ENCODE data around the gene TEX13B. TPM values are rescaled to one million over a fixed set of nuclear protein-coding genes. Genes with fewer than 3 reads are reported as not detected.

Gene TEX13B
- polyA plus RNA-seq (2011; rRNA removed) (not detected in 2 replicates), polyA plus RNA-seq (2017; fragmentation: RNase III; extraction: RNeasy Plus Mini Kit Qiagen cat#74134 plus additional on column Dnase treatment) (not detected in 3 replicates), polyA minus RNA-seq (2011; rRNA and poly(A)+ RNA removed) (not detected in 2 replicates)
- polyA plus RNA-seq (2012; cell fraction: cytosol; rRNA removed): not detected in 2 replicates
- 0.07 TPM in 1 of 2 replicates, not detected in the other for polyA plus RNA-seq (2012; cell fraction: nucleus; rRNA removed)

GRCh38 chrX:107982356-107982755 is at the start of gene TEX13B:
Gene TEX13B (minus strand): TSS chrX:107982370. CDS start chrX:107982127, 243 bp downstream.
- no peaks in the 10 kb centered on the region for H3K9me3 ChIP-seq
- no peaks in the 10 kb centered on the region for H3K4me1 ChIP-seq
- TF ChIP-seq CBX2 (IDR thresholded peaks at IDR 0.05; ENCODE audit: borderline replicate concordance, low read depth) (no peak), SREBF2 (IDR thresholded peaks at IDR 0.05) (no peak), NPAS2 (CRISPR knock-in tag; IDR thresholded peaks at IDR 0.05; ENCODE audit: borderline replicate concordance) (no peak), PBX3 (IDR thresholded peaks at IDR 0.05) (no peak), SMC3 (IDR thresholded peaks at IDR 0.05) (no peak), JUN (IDR thresholded peaks at IDR 0.05) (no peak), EHMT2 (IDR thresholded peaks at IDR 0.05; ENCODE audit: low read depth) (no peak), CEBPB (IDR thresholded peaks at IDR 0.05) (no peak), CHD4 (IDR thresholded peaks at IDR 0.05; ENCODE audit: borderline replicate concordance) (no peak), NFE2L2 (conservative IDR thresholded peaks at IDR 0.05; ENCODE audit: low read length) (no peak), ZNF302 (CRISPR knock-in tag; IDR thresholded peaks at IDR 0.05) (no peak)
- DNase-seq (ENCODE audit: low read depth in 1 of 2, low spot score in 1 of 2): no peak
- WGBS (ENCODE audit: missing lambda C conversion rate): 83% methylated on average over 5 of the region's 6 CpGs
- POLR2A ChIA-PET: no interaction called here
- H3K4me2 ChIP-seq: no peak within 1 kb of the TSS
- CTCF ChIA-PET: no interaction called here
- no peak for FAIRE-seq
- no peak within 1 kb of the TSS for H3K4me3 ChIP-seq
- H3K27ac ChIP-seq: no peak within 1 kb of the TSS
- no peak for ATAC-seq

GRCh38 chrX:108029928-108030711 is 48.0 kb upstream of the TEX13B start:
- no peak for FAIRE-seq

GRCh38 chrX:108028854-108029253 is 46.7 kb upstream of the TEX13B start:
- POLR2A ChIA-PET: no interaction called here
- no peak for FAIRE-seq

More at GRCh38 chrX:108029928-108030711, 48.0 kb upstream of the TEX13B start:
- no peak overlapping the region for H3K27ac ChIP-seq
- peaks cover 33% of the 10 kb centered on the region for H3K4me1 ChIP-seq
- no peak overlapping the region for H3K4me3 ChIP-seq
- H3K9me3 ChIP-seq: no peaks in the 10 kb centered on the region
- CTCF ChIA-PET: interaction anchor here (0.6 kb wide), 1 partner anchor 9 kb away, joined by 4 read pairs; no protein-coding TSS in a partner anchor
- POLR2A ChIA-PET: no interaction called here
- ATAC-seq (no peak), DNase-seq (ENCODE audit: low read depth in 1 of 2, low spot score in 1 of 2) (no peak)
- WGBS (ENCODE audit: missing lambda C conversion rate): 92% methylated on average over 5 of the region's 5 CpGs
- TF ChIP-seq RARB (CRISPR knock-in tag; IDR thresholded peaks at IDR 0.05) (no peak), BHLHE40 (IDR thresholded peaks at IDR 0.05; ENCODE audit: low read depth, low read length) (no peak), HMGXB4 (CRISPR knock-in tag; IDR thresholded peaks at IDR 0.05; ENCODE audit: borderline replicate concordance) (no peak), CBX8 (IDR thresholded peaks at IDR 0.05) (no peak), NFE2L2 (conservative IDR thresholded peaks at IDR 0.05; ENCODE audit: low read length) (no peak), HEYL (CRISPR knock-in tag; IDR thresholded peaks at IDR 0.05) (no peak), HDAC2 (IDR thresholded peaks at IDR 0.05) (no peak), RFX5 (IDR thresholded peaks at IDR 0.05) (no peak), CHD2 (IDR thresholded peaks at IDR 0.05; ENCODE audit: low read length, partially characterized antibody) (no peak), HOXB13 (CRISPR knock-in tag; IDR thresholded peaks at IDR 0.05; ENCODE audit: low read depth) (no peak)
- TF ChIP-seq, protein P1, sequence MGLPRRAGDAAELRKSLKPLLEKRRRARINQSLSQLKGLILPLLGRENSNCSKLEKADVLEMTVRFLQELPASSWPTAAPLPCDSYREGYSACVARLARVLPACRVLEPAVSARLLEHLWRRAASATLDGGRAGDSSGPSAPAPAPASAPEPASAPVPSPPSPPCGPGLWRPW (IDR thresholded peaks at IDR 0.05): no peak
- no peak overlapping the region for H3K4me2 ChIP-seq

More at GRCh38 chrX:108028854-108029253, 46.7 kb upstream of the TEX13B start:
- Histone ChIP-seq H3K9me3 (no peaks in the 10 kb centered on the region), H3K4me2 (no peak overlapping the region), H3K27ac (no peak overlapping the region), H3K4me1 (peaks cover 20% of the 10 kb centered on the region), H3K4me3 (no peak overlapping the region)
- TF ChIP-seq, protein P2, sequence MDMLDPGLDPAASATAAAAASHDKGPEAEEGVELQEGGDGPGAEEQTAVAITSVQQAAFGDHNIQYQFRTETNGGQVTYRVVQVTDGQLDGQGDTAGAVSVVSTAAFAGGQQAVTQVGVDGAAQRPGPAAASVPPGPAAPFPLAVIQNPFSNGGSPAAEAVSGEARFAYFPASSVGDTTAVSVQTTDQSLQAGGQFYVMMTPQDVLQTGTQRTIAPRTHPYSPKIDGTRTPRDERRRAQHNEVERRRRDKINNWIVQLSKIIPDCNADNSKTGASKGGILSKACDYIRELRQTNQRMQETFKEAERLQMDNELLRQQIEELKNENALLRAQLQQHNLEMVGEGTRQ (IDR thresholded peaks at IDR 0.05): no peak
- TF ChIP-seq, protein P3, sequence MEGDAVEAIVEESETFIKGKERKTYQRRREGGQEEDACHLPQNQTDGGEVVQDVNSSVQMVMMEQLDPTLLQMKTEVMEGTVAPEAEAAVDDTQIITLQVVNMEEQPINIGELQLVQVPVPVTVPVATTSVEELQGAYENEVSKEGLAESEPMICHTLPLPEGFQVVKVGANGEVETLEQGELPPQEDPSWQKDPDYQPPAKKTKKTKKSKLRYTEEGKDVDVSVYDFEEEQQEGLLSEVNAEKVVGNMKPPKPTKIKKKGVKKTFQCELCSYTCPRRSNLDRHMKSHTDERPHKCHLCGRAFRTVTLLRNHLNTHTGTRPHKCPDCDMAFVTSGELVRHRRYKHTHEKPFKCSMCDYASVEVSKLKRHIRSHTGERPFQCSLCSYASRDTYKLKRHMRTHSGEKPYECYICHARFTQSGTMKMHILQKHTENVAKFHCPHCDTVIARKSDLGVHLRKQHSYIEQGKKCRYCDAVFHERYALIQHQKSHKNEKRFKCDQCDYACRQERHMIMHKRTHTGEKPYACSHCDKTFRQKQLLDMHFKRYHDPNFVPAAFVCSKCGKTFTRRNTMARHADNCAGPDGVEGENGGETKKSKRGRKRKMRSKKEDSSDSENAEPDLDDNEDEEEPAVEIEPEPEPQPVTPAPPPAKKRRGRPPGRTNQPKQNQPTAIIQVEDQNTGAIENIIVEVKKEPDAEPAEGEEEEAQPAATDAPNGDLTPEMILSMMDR (IDR thresholded peaks at IDR 0.05): no peak
- no peak for TF ChIP-seq CHD4 (IDR thresholded peaks at IDR 0.05; ENCODE audit: borderline replicate concordance)
- no peak for TF ChIP-seq ZFP36 (IDR thresholded peaks at IDR 0.05; ENCODE audit: borderline replicate concordance, partially characterized antibody)
- no peak for ATAC-seq
- no peak for DNase-seq (ENCODE audit: low read depth in 1 of 2, low spot score in 1 of 2)
- CTCF ChIA-PET: interaction anchor here (0.8 kb wide), 1 partner anchor 40 kb away, joined by 3 read pairs; no protein-coding TSS in a partner anchor
- WGBS (ENCODE audit: missing lambda C conversion rate): 83% methylated on average over 1 of the region's 1 CpG
